ENCODE measurements around the gene TMF1.

DNA sequence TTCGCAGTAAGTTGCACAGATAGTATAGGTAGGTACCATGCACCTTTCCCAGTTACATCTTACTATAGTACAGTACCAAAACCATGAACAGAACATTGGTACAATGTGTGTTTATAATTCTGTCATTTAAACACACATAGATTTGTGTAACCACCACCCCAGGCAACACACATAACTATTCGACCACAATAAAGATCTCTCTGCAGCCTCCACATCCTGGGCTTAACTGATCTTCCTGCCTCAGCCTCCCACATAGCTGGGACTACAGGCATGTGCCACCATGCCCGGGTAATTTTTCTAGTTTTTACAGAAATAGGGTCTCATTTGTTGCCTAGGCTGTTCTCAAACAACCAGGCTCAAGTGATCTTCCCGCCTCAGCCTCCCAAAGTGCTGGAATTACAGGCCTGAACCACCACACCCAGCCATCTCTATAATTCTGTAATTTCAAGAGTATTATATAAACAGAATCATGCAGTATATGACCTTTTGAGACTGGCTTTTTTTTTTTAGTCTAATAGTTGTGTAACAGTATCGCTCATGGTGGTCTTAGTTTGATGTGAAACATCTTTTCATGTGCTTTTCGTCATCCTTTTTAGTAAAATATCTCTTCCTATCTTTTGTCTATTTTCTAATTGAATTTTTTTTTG, 13.3 kb upstream of the TMF1 start:
- TF ChIP-seq, protein P1, sequence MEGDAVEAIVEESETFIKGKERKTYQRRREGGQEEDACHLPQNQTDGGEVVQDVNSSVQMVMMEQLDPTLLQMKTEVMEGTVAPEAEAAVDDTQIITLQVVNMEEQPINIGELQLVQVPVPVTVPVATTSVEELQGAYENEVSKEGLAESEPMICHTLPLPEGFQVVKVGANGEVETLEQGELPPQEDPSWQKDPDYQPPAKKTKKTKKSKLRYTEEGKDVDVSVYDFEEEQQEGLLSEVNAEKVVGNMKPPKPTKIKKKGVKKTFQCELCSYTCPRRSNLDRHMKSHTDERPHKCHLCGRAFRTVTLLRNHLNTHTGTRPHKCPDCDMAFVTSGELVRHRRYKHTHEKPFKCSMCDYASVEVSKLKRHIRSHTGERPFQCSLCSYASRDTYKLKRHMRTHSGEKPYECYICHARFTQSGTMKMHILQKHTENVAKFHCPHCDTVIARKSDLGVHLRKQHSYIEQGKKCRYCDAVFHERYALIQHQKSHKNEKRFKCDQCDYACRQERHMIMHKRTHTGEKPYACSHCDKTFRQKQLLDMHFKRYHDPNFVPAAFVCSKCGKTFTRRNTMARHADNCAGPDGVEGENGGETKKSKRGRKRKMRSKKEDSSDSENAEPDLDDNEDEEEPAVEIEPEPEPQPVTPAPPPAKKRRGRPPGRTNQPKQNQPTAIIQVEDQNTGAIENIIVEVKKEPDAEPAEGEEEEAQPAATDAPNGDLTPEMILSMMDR (conservative IDR thresholded peaks at IDR 0.05 in 1 of 2, IDR thresholded peaks at IDR 0.05 in 1 of 2; ENCODE audit: extremely low read depth in 1 of 2, insufficient read depth in 1 of 2, low read depth in 1 of 2, low read length in 2 of 2), result no peak
- TF ChIP-seq EZH2 (IDR thresholded peaks at IDR 0.05; ENCODE audit: borderline replicate concordance, low read length), result no peak

Measured in mammary epithelial cell (primary cell).